ENCODE data around the gene ABCD4.

The ABCD4 gene

GRCh38 chr14:74313601-74314000 lies 10.9 kb upstream of the ABCD4 start:
- no peak overlapping the region for H3K9ac ChIP-seq (ENCODE audit: low read length)
- H2BK120ac ChIP-seq (ENCODE audit: low read depth, low read length), result no peak overlapping the region
- no peaks in the 10 kb centered on the region for H3K27me3 ChIP-seq (ENCODE audit: insufficient read depth, low read length, poor library complexity)
- H3K79me1 ChIP-seq (ENCODE audit: low read length), result no peaks in the 10 kb centered on the region
- no peak overlapping the region for H3K56ac ChIP-seq (ENCODE audit: low read length)
- no CpG with 5 or more reads among the region's 5 CpGs for WGBS (ENCODE audit: extremely low coverage, insufficient coverage, low lambda C conversion rate)
- no peak overlapping the region for H3K4ac ChIP-seq (ENCODE audit: low read depth, low read length)
- H3K4me1 ChIP-seq (ENCODE audit: control insufficient read depth, low read depth, low read length), result no peaks in the 10 kb centered on the region
- H2BK5ac ChIP-seq (ENCODE audit: low read length), result no peak overlapping the region
- no peak overlapping the region for H3K23ac ChIP-seq (ENCODE audit: low read length)
- H3K18ac ChIP-seq (ENCODE audit: low read length), result peak overlapping the region; percentile 52
- H4K5ac ChIP-seq (ENCODE audit: low read length), result no peak overlapping the region
- H3K36me3 ChIP-seq (ENCODE audit: control insufficient read depth, insufficient read depth, low read length), result no peaks in the 10 kb centered on the region
- H2BK15ac ChIP-seq (replicated peaks; ENCODE audit: low read depth), result no peak overlapping the region
- no peak overlapping the region for H3K4me3 ChIP-seq (ENCODE audit: low read length)
- no peak overlapping the region for H2AK5ac ChIP-seq (ENCODE audit: low read length)
- H3K27ac ChIP-seq (ENCODE audit: low read depth, low read length), result no peak overlapping the region
- no peak overlapping the region for H4K8ac ChIP-seq (ENCODE audit: low read depth, low read length)
- no peak for DNase-seq
- H3K4me2 ChIP-seq (ENCODE audit: low read length), result no peak overlapping the region
- H3K79me2 ChIP-seq (ENCODE audit: control insufficient read depth, insufficient read depth, low read length), result no peaks in the 10 kb centered on the region

GRCh38 chr14:74312161-74312560 lies 9.4 kb upstream of the ABCD4 start:
- Histone ChIP-seq H3K4me3 (ENCODE audit: low read length) (no peak overlapping the region), H3K27me3 (ENCODE audit: insufficient read depth, low read length, poor library complexity) (no peaks in the 10 kb centered on the region), H2BK120ac (ENCODE audit: low read depth, low read length) (no peak overlapping the region), H2BK15ac (replicated peaks; ENCODE audit: low read depth) (no peak overlapping the region), H3K4me2 (ENCODE audit: low read length) (no peak overlapping the region), H3K4me1 (ENCODE audit: control insufficient read depth, low read depth, low read length) (no peaks in the 10 kb centered on the region), H4K5ac (ENCODE audit: low read length) (no peak overlapping the region), H4K8ac (ENCODE audit: low read depth, low read length) (no peak overlapping the region), H3K27ac (ENCODE audit: low read depth, low read length) (no peak overlapping the region), H3K36me3 (ENCODE audit: control insufficient read depth, insufficient read depth, low read length) (no peaks in the 10 kb centered on the region), H3K4ac (ENCODE audit: low read depth, low read length) (no peak overlapping the region), H3K56ac (ENCODE audit: low read length) (no peak overlapping the region), H3K79me1 (ENCODE audit: low read length) (no peaks in the 10 kb centered on the region), H3K23ac (ENCODE audit: low read length) (no peak overlapping the region), H2BK5ac (ENCODE audit: low read length) (no peak overlapping the region), H3K18ac (ENCODE audit: low read length) (no peak overlapping the region), H3K9ac (ENCODE audit: low read length) (no peak overlapping the region), H2AK5ac (ENCODE audit: low read length) (no peak overlapping the region), H3K79me2 (ENCODE audit: control insufficient read depth, insufficient read depth, low read length) (no peaks in the 10 kb centered on the region)
- WGBS (ENCODE audit: extremely low coverage, insufficient coverage, low lambda C conversion rate), result no CpG with 5 or more reads among the region's 2 CpGs
- DNase-seq, result no peak

- H3K4ac ChIP-seq (ENCODE audit: low read depth, low read length), result no peak overlapping the region
- no peak overlapping the region for H2AK5ac ChIP-seq (ENCODE audit: low read length)
- H4K8ac ChIP-seq (ENCODE audit: low read depth, low read length), result peak overlapping the region; percentile 56
- no peaks in the 10 kb centered on the region for H3K27me3 ChIP-seq (ENCODE audit: insufficient read depth, low read length, poor library complexity)
- no peak overlapping the region for H3K4me2 ChIP-seq (ENCODE audit: low read length)
- H3K79me2 ChIP-seq (ENCODE audit: control insufficient read depth, insufficient read depth, low read length), result no peaks in the 10 kb centered on the region
- H2BK5ac ChIP-seq (ENCODE audit: low read length), result no peak overlapping the region
- H3K56ac ChIP-seq (ENCODE audit: low read length), result peak overlapping the region; percentile 22
- no peaks in the 10 kb centered on the region for H3K79me1 ChIP-seq (ENCODE audit: low read length)
- no peak overlapping the region for H2BK15ac ChIP-seq (replicated peaks; ENCODE audit: low read depth)
- no peak overlapping the region for H3K27ac ChIP-seq (ENCODE audit: low read depth, low read length)
- H3K23ac ChIP-seq (ENCODE audit: low read length), result no peak overlapping the region
- no peaks in the 10 kb centered on the region for H3K4me1 ChIP-seq (ENCODE audit: control insufficient read depth, low read depth, low read length)
- no peak overlapping the region for H2BK120ac ChIP-seq (ENCODE audit: low read depth, low read length)
- no peak overlapping the region for H3K18ac ChIP-seq (ENCODE audit: low read length)
- no peak overlapping the region for H4K5ac ChIP-seq (ENCODE audit: low read length)
- H3K4me3 ChIP-seq (ENCODE audit: low read length), result no peak overlapping the region
- H3K9ac ChIP-seq (ENCODE audit: low read length), result no peak overlapping the region
- DNase-seq, result no peak
- no CpG with 5 or more reads among the region's 8 CpGs for WGBS (ENCODE audit: extremely low coverage, insufficient coverage, low lambda C conversion rate)
- no peaks in the 10 kb centered on the region for H3K36me3 ChIP-seq (ENCODE audit: control insufficient read depth, insufficient read depth, low read length)
These were observed 6.6 kb upstream of the ABCD4 start for GRCh38 chr14:74309125-74310022.

- Histone ChIP-seq H3K56ac (ENCODE audit: low read length) (no peak overlapping the region), H3K23ac (ENCODE audit: low read length) (no peak overlapping the region), H3K18ac (ENCODE audit: low read length) (no peak overlapping the region), H2BK5ac (ENCODE audit: low read length) (no peak overlapping the region), H4K8ac (ENCODE audit: low read depth, low read length) (no peak overlapping the region), H3K4me2 (ENCODE audit: low read length) (no peak overlapping the region), H3K27ac (ENCODE audit: low read depth, low read length) (no peak overlapping the region), H3K79me1 (ENCODE audit: low read length) (no peaks in the 10 kb centered on the region), H3K4me1 (ENCODE audit: control insufficient read depth, low read depth, low read length) (no peaks in the 10 kb centered on the region), H2BK120ac (ENCODE audit: low read depth, low read length) (no peak overlapping the region), H3K36me3 (ENCODE audit: control insufficient read depth, insufficient read depth, low read length) (no peaks in the 10 kb centered on the region), H3K4me3 (ENCODE audit: low read length) (no peak overlapping the region), H2AK5ac (ENCODE audit: low read length) (no peak overlapping the region), H3K27me3 (ENCODE audit: insufficient read depth, low read length, poor library complexity) (no peaks in the 10 kb centered on the region), H2BK15ac (replicated peaks; ENCODE audit: low read depth) (no peak overlapping the region), H3K4ac (ENCODE audit: low read depth, low read length) (no peak overlapping the region), H3K9ac (ENCODE audit: low read length) (no peak overlapping the region), H4K5ac (ENCODE audit: low read length) (no peak overlapping the region), H3K79me2 (ENCODE audit: control insufficient read depth, insufficient read depth, low read length) (no peaks in the 10 kb centered on the region)
- WGBS (ENCODE audit: extremely low coverage, insufficient coverage, low lambda C conversion rate), result no CpG with 5 or more reads among the region's 5 CpGs
- no peak for DNase-seq
These were observed 6.0 kb upstream of the ABCD4 start for GRCh38 chr14:74308695-74309094.

GRCh38 chr14:74302152-74302628 lies 544 bp downstream of the ABCD4 start:
- Histone ChIP-seq H3K79me1 (ENCODE audit: low read length) (peaks cover 18% of the 10 kb centered on the region), H4K5ac (ENCODE audit: low read length) (no peak overlapping the region), H3K18ac (ENCODE audit: low read length) (peak overlapping the region; percentile 96), H3K56ac (ENCODE audit: low read length) (peak overlapping the region; percentile 94), H3K9ac (ENCODE audit: low read length) (peak overlapping the region; percentile 91), H2AK5ac (ENCODE audit: low read length) (no peak overlapping the region), H3K27ac (ENCODE audit: low read depth, low read length) (peak overlapping the region; percentile 73), H2BK120ac (ENCODE audit: low read depth, low read length) (no peak overlapping the region), H3K4me3 (ENCODE audit: low read length) (peak overlapping the region; percentile 85), H3K23ac (ENCODE audit: low read length) (peak overlapping the region; percentile 70), H3K27me3 (ENCODE audit: insufficient read depth, low read length, poor library complexity) (no peaks in the 10 kb centered on the region), H4K8ac (ENCODE audit: low read depth, low read length) (peak overlapping the region; percentile 78), H3K4me2 (ENCODE audit: low read length) (peak overlapping the region; percentile 96), H3K79me2 (ENCODE audit: control insufficient read depth, insufficient read depth, low read length) (peaks cover 32% of the 10 kb centered on the region), H3K4me1 (ENCODE audit: control insufficient read depth, low read depth, low read length) (peaks cover 2% of the 10 kb centered on the region), H2BK15ac (replicated peaks; ENCODE audit: low read depth) (no peak overlapping the region), H3K36me3 (ENCODE audit: control insufficient read depth, insufficient read depth, low read length) (peaks cover 4% of the 10 kb centered on the region), H2BK5ac (ENCODE audit: low read length) (no peak overlapping the region), H3K4ac (ENCODE audit: low read depth, low read length) (no peak overlapping the region)
- no CpG with 5 or more reads among the region's 6 CpGs for WGBS (ENCODE audit: extremely low coverage, insufficient coverage, low lambda C conversion rate)
- DNase-seq, result peak; percentile 57

Data from mesendoderm (in vitro differentiated cells).